HCT116 (cell line): Measurements from ENCODE around the gene SLC6A11. TPM values are rescaled to one million over a fixed set of nuclear protein-coding genes. Genes with fewer than 3 reads are reported as not detected.

ENCODE experiments used
- ATAC-seq: fragments of 200-7000 bp; cut with Tn5 transposase; 2 replicates; pipeline ENCODE4 v1.9.1; 2020; ENCODE audit warnings: mild to moderate bottlenecking, moderate library complexity
- BruUV-seq: library from RNA; stranded (reverse); fragments of 400-500 nt; replicated peaks from 2 replicates; lab custom pipeline; 2021; lab: Mats Ljungman, UMichigan
- CTCF ChIA-PET: fragments of 300-600 bp; sonication (Branson Sonifier 250); formaldehyde crosslinking; loops from one replicate; lab custom pipeline; 2021; ENCODE audit warnings: antibody characterized with exemption; lab: Charles Lee
- POLR2A ChIA-PET: fragments of 300-600, 350-600 bp; sonication (Branson Sonifier 250); formaldehyde crosslinking; loops from one replicate; lab custom pipeline; 2021; ENCODE audit warnings: antibody characterized with exemption; lab: Charles Lee
- RAD21 ChIA-PET, 2 experiments: fragments of 300-600 bp; sonication (Branson Sonifier 250); formaldehyde crosslinking; loops; one replicate each; lab custom pipeline; 2023; ENCODE audit warnings: low total read pairs in 2 of 2; ENCODE audit not compliant: uncharacterized antibody in 2 of 2, unreplicated experiment in 2 of 2, low non-redundant PET in 1 of 2; lab: Charles Lee
- DNase-seq: peaks from one replicate; pipeline ENCODE4 v3.0.0-alpha.2; 2010; ENCODE audit warnings: low read depth, low spot score
- H2AFZ ChIP-seq: fragments of 200-600 bp; shearing (Covaris generic), sonication (generic); 2 replicates; pipeline ENCODE4 v1.6.1; 2017; ENCODE audit warnings: low read depth, mixed run types, mixed read lengths, antibody characterized with exemption, low read length; ENCODE audit not compliant: poor library complexity, severe bottlenecking
- H3K27ac ChIP-seq: 2 replicates; pipeline ENCODE4 v1.5.1; 2012; ENCODE audit warnings: low read depth, low read length
- H3K27me3 ChIP-seq: fragments of 200-600 bp; sonication (generic); 2 replicates; pipeline ENCODE4 v1.6.1; 2016; ENCODE audit warnings: mixed run types, low read length, mixed read lengths; ENCODE audit not compliant: insufficient read depth
- H3K36me3 ChIP-seq, 2 experiments: fragments of 200-500 bp in 1 of 2; fragments of 200-600 bp in 1 of 2; sonication (Bioruptor generic) in 1 of 2; sonication (generic) in 1 of 2; 2 replicates each; pipeline versions ENCODE4 v1.5.1 to v1.6.1; 2014 to 2016; ENCODE audit warnings: low read length in 2 of 2, inconsistent platforms in 1 of 2, mixed read lengths in 1 of 2, mixed run types in 1 of 2; ENCODE audit not compliant: insufficient read depth in 2 of 2, control insufficient read depth in 1 of 2
- H3K4me1 ChIP-seq, 2 experiments: fragments of 200-600 bp in 1 of 2; sonication (generic) in 1 of 2; 2 replicates each; pipeline versions ENCODE4 v1.5.1 to v1.6.1; 2012 to 2017; ENCODE audit warnings: low read length in 2 of 2, inconsistent platforms in 1 of 2, mild to moderate bottlenecking in 1 of 2, mixed read lengths in 1 of 2, mixed run types in 1 of 2, moderate library complexity in 1 of 2; ENCODE audit not compliant: insufficient read depth in 2 of 2, control insufficient read depth in 1 of 2
- H3K4me2 ChIP-seq: fragments of 200-600 bp; sonication (generic); 2 replicates; pipeline ENCODE4 v1.6.1; 2017; ENCODE audit warnings: mixed run types, low read length, mixed read lengths
- H3K4me3 ChIP-seq, 2 experiments: fragments of 200-600 bp in 1 of 2; sonication (generic) in 1 of 2; replicated peaks in 1 of 2; 2 replicates each; pipeline ENCODE4 v1.5.1; 2011 to 2016; ENCODE audit warnings: low read length in 2 of 2, control low read depth in 1 of 2, low read depth in 1 of 2, mild to moderate bottlenecking in 1 of 2, mixed read lengths in 1 of 2, mixed run types in 1 of 2
- H3K79me2 ChIP-seq: fragments of 200-600 bp; sonication (generic); 2 replicates; pipeline ENCODE4 v1.6.1; 2017; ENCODE audit warnings: mild to moderate bottlenecking, mixed run types, low read length, moderate library complexity, mixed read lengths; ENCODE audit not compliant: insufficient read depth
- H3K9ac ChIP-seq: fragments of 200-600 bp; sonication (generic); 2 replicates; pipeline ENCODE4 v1.6.1; 2016; ENCODE audit warnings: low read length, mixed read lengths
- H3K9me2 ChIP-seq: fragments of 200-600 bp; sonication (generic), shearing (Covaris generic); 2 replicates; pipeline ENCODE4 v1.6.1; 2017; ENCODE audit warnings: mixed run types, mild to moderate bottlenecking, moderate library complexity; ENCODE audit not compliant: insufficient read depth
- H3K9me3 ChIP-seq, 2 experiments: fragments of 200-500 bp in 1 of 2; fragments of 200-600 bp in 1 of 2; sonication (Bioruptor generic) in 1 of 2; sonication (generic) in 1 of 2; 2 replicates each; pipeline ENCODE4 v1.6.1; 2014 to 2017; ENCODE audit warnings: low read length in 2 of 2, mixed read lengths in 2 of 2, inconsistent platforms in 1 of 2, low read depth in 1 of 2, mild to moderate bottlenecking in 1 of 2, mixed run types in 1 of 2, moderate library complexity in 1 of 2; ENCODE audit not compliant: control insufficient read depth in 1 of 2, insufficient read depth in 1 of 2
- H4K20me1 ChIP-seq: fragments of 200-600 bp; sonication (generic), shearing (Covaris generic); 2 replicates; pipeline ENCODE4 v1.6.1; 2017; ENCODE audit warnings: mixed run types, mild to moderate bottlenecking, moderate library complexity; ENCODE audit not compliant: insufficient read depth
- CBX3 ChIP-seq: IDR thresholded peaks from 2 replicates; pipeline ENCODE4 v1.6.1; 2012; ENCODE audit warnings: low read depth
- ELF1 ChIP-seq: IDR thresholded peaks from 2 replicates; pipeline ENCODE4 v1.6.1; 2012; ENCODE audit warnings: low read depth, borderline replicate concordance
- EZH2 ChIP-seq: fragments of 200-600 bp; sonication (generic); IDR thresholded peaks from 2 replicates; pipeline ENCODE4 v1.6.1; 2017; ENCODE audit warnings: antibody characterized with exemption, mixed run types
- EZH2phosphoT487 ChIP-seq: fragments of 200-600 bp; IDR thresholded peaks from 2 replicates; pipeline ENCODE4 v1.6.1; 2018; ENCODE audit warnings: antibody characterized with exemption, borderline replicate concordance
- FOSL1 ChIP-seq: IDR thresholded peaks from 2 replicates; pipeline ENCODE4 v1.6.1; 2012; ENCODE audit warnings: low read depth
- JUND ChIP-seq: IDR thresholded peaks from 2 replicates; pipeline ENCODE4 v1.6.1; 2012
- POLR2AphosphoS5 ChIP-seq: IDR thresholded peaks from 2 replicates; pipeline ENCODE4 v1.6.1; 2011; ENCODE audit warnings: mild to moderate bottlenecking, low read depth, low read length, moderate library complexity
- RAD21 ChIP-seq: IDR thresholded peaks from 2 replicates; pipeline ENCODE4 v1.6.1; 2012; ENCODE audit warnings: low read depth, mild to moderate bottlenecking
- REST ChIP-seq: IDR thresholded peaks from 2 replicates; pipeline ENCODE4 v1.6.1; 2012; ENCODE audit warnings: low read depth
- SP1 ChIP-seq: IDR thresholded peaks from 2 replicates; pipeline ENCODE4 v1.6.1; 2012; ENCODE audit warnings: low read depth
- SRF ChIP-seq: IDR thresholded peaks from 2 replicates; pipeline ENCODE4 v1.6.1; 2012; ENCODE audit warnings: low read depth
- TCF7L2 ChIP-seq: IDR thresholded peaks from 2 replicates; pipeline ENCODE4 v1.7.0; 2011; ENCODE audit warnings: borderline replicate concordance, inconsistent platforms; ENCODE audit not compliant: insufficient read depth, insufficient read length; ENCODE audit errors: extremely low read depth
- YY1 ChIP-seq: IDR thresholded peaks from 2 replicates; pipeline ENCODE4 v1.6.1; 2011; ENCODE audit warnings: low read length, low read depth, moderate library complexity, mild to moderate bottlenecking; ENCODE audit not compliant: insufficient replicate concordance; ENCODE audit errors: extremely low read depth
- ZFX ChIP-seq: fragments of 450-650 bp; IDR thresholded peaks from 2 replicates; pipeline ENCODE4 v1.6.1; 2017
- ZNF274 ChIP-seq: fragments of 200-500 bp; sonication (Bioruptor generic); IDR thresholded peaks from 2 replicates; pipeline ENCODE4 v1.6.1; 2014; ENCODE audit warnings: mild to moderate bottlenecking, low read depth, low read length, inconsistent platforms
- intact Hi-C: fragments of 100-400 bp; cut with micrococcal nuclease; formaldehyde crosslinking; loops from 2 replicates; pipeline ENCODE4 v1.10.0; 2022
- total RNA-seq: library from RNA; stranded (reverse); gene quantifications from one replicate; pipeline ENCODE4 v1.2.1, GENCODE V29; 2021; ENCODE audit not compliant: unreplicated experiment
- TF ChIP-seq, protein P1 (sequence below), 3 experiments: fragments of 200-600 bp in 1 of 3; sonication (generic) in 1 of 3; IDR thresholded peaks in 2 of 3; conservative IDR thresholded peaks in 1 of 3; 2 replicates each; pipeline ENCODE4 v1.5.1; 2012 to 2017; ENCODE audit warnings: low read depth in 2 of 3, low read length in 2 of 3, antibody characterized with exemption in 1 of 3, borderline replicate concordance in 1 of 3, control low read depth in 1 of 3, mild to moderate bottlenecking in 1 of 3, mixed read lengths in 1 of 3, mixed run types in 1 of 3, moderate library complexity in 1 of 3; ENCODE audit not compliant: insufficient read depth in 1 of 3
- TF ChIP-seq, protein P2 (sequence below): IDR thresholded peaks from 2 replicates; pipeline ENCODE4 v1.6.1; 2011; ENCODE audit warnings: mild to moderate bottlenecking, low read length, moderate library complexity; ENCODE audit not compliant: insufficient replicate concordance; ENCODE audit errors: extremely low read depth
- TF ChIP-seq, protein P3 (sequence below): IDR thresholded peaks from 2 replicates; pipeline ENCODE4 v1.6.1; 2012

The SLC6A11 gene
- total RNA-seq, 1 experiment from 2014 or later = not detected

- CTCF ChIA-PET = no interaction called here
- no peaks in the 10 kb centered on the region for H3K79me2 ChIP-seq
- no peak for TF ChIP-seq YY1
- TF ChIP-seq SRF = no peak
- TF ChIP-seq, protein P1, sequence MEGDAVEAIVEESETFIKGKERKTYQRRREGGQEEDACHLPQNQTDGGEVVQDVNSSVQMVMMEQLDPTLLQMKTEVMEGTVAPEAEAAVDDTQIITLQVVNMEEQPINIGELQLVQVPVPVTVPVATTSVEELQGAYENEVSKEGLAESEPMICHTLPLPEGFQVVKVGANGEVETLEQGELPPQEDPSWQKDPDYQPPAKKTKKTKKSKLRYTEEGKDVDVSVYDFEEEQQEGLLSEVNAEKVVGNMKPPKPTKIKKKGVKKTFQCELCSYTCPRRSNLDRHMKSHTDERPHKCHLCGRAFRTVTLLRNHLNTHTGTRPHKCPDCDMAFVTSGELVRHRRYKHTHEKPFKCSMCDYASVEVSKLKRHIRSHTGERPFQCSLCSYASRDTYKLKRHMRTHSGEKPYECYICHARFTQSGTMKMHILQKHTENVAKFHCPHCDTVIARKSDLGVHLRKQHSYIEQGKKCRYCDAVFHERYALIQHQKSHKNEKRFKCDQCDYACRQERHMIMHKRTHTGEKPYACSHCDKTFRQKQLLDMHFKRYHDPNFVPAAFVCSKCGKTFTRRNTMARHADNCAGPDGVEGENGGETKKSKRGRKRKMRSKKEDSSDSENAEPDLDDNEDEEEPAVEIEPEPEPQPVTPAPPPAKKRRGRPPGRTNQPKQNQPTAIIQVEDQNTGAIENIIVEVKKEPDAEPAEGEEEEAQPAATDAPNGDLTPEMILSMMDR (IDR thresholded peaks at IDR 0.05 in 2 of 3, conservative IDR thresholded peaks at IDR 0.05 in 1 of 3; ENCODE audit: borderline replicate concordance in 1 of 3, insufficient read depth in 1 of 3, low read depth in 2 of 3, low read length in 2 of 3) = no peak
- TF ChIP-seq TCF7L2 = no peak
- TF ChIP-seq SP1 = no peak
- TF ChIP-seq POLR2AphosphoS5 = no peak
- no peak for TF ChIP-seq FOSL1
- TF ChIP-seq, protein P2, sequence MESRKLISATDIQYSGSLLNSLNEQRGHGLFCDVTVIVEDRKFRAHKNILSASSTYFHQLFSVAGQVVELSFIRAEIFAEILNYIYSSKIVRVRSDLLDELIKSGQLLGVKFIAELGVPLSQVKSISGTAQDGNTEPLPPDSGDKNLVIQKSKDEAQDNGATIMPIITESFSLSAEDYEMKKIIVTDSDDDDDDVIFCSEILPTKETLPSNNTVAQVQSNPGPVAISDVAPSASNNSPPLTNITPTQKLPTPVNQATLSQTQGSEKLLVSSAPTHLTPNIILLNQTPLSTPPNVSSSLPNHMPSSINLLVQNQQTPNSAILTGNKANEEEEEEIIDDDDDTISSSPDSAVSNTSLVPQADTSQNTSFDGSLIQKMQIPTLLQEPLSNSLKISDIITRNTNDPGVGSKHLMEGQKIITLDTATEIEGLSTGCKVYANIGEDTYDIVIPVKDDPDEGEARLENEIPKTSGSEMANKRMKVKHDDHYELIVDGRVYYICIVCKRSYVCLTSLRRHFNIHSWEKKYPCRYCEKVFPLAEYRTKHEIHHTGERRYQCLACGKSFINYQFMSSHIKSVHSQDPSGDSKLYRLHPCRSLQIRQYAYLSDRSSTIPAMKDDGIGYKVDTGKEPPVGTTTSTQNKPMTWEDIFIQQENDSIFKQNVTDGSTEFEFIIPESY = no peak
- TF ChIP-seq ELF1 = no peak
- no peak for TF ChIP-seq CBX3
- TF ChIP-seq REST = no peak
- no peak for TF ChIP-seq JUND
- TF ChIP-seq, protein P3, sequence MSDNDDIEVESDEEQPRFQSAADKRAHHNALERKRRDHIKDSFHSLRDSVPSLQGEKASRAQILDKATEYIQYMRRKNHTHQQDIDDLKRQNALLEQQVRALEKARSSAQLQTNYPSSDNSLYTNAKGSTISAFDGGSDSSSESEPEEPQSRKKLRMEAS = no peak
- no peak for TF ChIP-seq EZH2phosphoT487
- TF ChIP-seq EZH2 = no peak
- no peak for TF ChIP-seq ZNF274
- TF ChIP-seq ZFX = no peak
- no peak for TF ChIP-seq RAD21
- ATAC-seq (no peak), DNase-seq (no peak)
- H2AFZ ChIP-seq = no peak overlapping the region
- no peaks in the 10 kb centered on the region for H3K9me3 ChIP-seq
- H3K36me3 ChIP-seq = no peaks in the 10 kb centered on the region
- H3K4me3 ChIP-seq = no peak overlapping the region
- intact Hi-C loops = no loop called here
- RAD21 ChIA-PET = no interaction called here
- H3K4me1 ChIP-seq = peaks cover 0 to 5% of the 10 kb centered on the region in 2 experiments; a peak in 1 of 4 replicates
- no peak overlapping the region for H3K9ac ChIP-seq
- no peak overlapping the region for H3K27ac ChIP-seq
- POLR2A ChIA-PET = no interaction called here
- H3K9me2 ChIP-seq = no peaks in the 10 kb centered on the region
- H3K4me2 ChIP-seq = no peak overlapping the region
- no TSS peak for BruUV-seq
- peaks cover 23% of the 10 kb centered on the region for H3K27me3 ChIP-seq
- no peaks in the 10 kb centered on the region for H4K20me1 ChIP-seq
Observed at GRCh38 chr3:10952525-10952924, 136.5 kb downstream of the SLC6A11 start.
